H1 (cell line): Measurements from ENCODE around the gene DHRS12.

Experiments
- CEBPB ChIP-seq: IDR thresholded peaks from 2 replicates; pipeline ENCODE4 v1.6.1; 2012; ENCODE audit warnings: low read depth, low read length
- EP300 ChIP-seq, 2 experiments: IDR thresholded peaks; 1 replicate in 1 of 2; 2 replicates in 1 of 2; pipeline ENCODE4 v1.6.1; 2011 to 2012; ENCODE audit warnings: low read depth in 2 of 2, low read length in 2 of 2, mild to moderate bottlenecking in 2 of 2, borderline replicate concordance in 1 of 2, inconsistent platforms in 1 of 2, moderate library complexity in 1 of 2
- EZH2 ChIP-seq: fragments of 200-600 bp; sonication (generic); IDR thresholded peaks from 2 replicates; pipeline ENCODE4 v1.7.1; 2012; ENCODE audit warnings: low read depth, mild to moderate bottlenecking, moderate library complexity, low read length, inconsistent platforms; ENCODE audit not compliant: severe bottlenecking
- FOSL1 ChIP-seq: IDR thresholded peaks from 2 replicates; pipeline ENCODE4 v1.6.1; 2011; ENCODE audit warnings: mild to moderate bottlenecking, low read depth, low read length, moderate library complexity; ENCODE audit not compliant: insufficient read depth
- GTF2F1 ChIP-seq: IDR thresholded peaks from 2 replicates; pipeline ENCODE4 v1.6.1; 2012; ENCODE audit warnings: low read depth, low read length, improper control_type of control experiment, borderline replicate concordance
- MAFK ChIP-seq: IDR thresholded peaks from 2 replicates; pipeline ENCODE4 v1.6.1; 2012; ENCODE audit warnings: low read depth, mild to moderate bottlenecking, improper control_type of control experiment, low read length
- POLR2A ChIP-seq, 2 experiments: IDR thresholded peaks; 1 replicate in 1 of 2; 2 replicates in 1 of 2; pipeline ENCODE4 v1.6.1; 2011; ENCODE audit warnings: low read depth in 2 of 2, low read length in 2 of 2, mild to moderate bottlenecking in 2 of 2; ENCODE audit errors: control extremely low read depth in 1 of 2
- TF ChIP-seq, protein P1 (sequence below): IDR thresholded peaks from 2 replicates; pipeline ENCODE4 v1.6.1; 2012; ENCODE audit warnings: inconsistent platforms
- TF ChIP-seq, protein P2 (sequence below), 3 experiments: IDR thresholded peaks; 1 replicate in 2 of 3; 2 replicates in 1 of 3; pipeline versions ENCODE4 v1.5.1 to v1.6.1; 2011; ENCODE audit warnings: low read length in 3 of 3, mild to moderate bottlenecking in 3 of 3, inconsistent platforms in 2 of 3, low read depth in 1 of 3, moderate library complexity in 1 of 3; ENCODE audit not compliant: insufficient read depth in 1 of 3; ENCODE audit errors: control extremely low read depth in 1 of 3

GRCh38 chr13:51734786-51735185 lies 69.2 kb downstream of the DHRS12 start:
- no peak for TF ChIP-seq EZH2
- no peak for TF ChIP-seq FOSL1
- TF ChIP-seq POLR2A (IDR thresholded peaks at IDR 0.05; ENCODE audit: control extremely low read depth in 1 of 2, low read depth in 2 of 2, low read length in 2 of 2) = no peak
- TF ChIP-seq GTF2F1 = no peak
- no peak for TF ChIP-seq CEBPB
- TF ChIP-seq, protein P1, sequence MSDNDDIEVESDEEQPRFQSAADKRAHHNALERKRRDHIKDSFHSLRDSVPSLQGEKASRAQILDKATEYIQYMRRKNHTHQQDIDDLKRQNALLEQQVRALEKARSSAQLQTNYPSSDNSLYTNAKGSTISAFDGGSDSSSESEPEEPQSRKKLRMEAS = no peak
- TF ChIP-seq, protein P2, sequence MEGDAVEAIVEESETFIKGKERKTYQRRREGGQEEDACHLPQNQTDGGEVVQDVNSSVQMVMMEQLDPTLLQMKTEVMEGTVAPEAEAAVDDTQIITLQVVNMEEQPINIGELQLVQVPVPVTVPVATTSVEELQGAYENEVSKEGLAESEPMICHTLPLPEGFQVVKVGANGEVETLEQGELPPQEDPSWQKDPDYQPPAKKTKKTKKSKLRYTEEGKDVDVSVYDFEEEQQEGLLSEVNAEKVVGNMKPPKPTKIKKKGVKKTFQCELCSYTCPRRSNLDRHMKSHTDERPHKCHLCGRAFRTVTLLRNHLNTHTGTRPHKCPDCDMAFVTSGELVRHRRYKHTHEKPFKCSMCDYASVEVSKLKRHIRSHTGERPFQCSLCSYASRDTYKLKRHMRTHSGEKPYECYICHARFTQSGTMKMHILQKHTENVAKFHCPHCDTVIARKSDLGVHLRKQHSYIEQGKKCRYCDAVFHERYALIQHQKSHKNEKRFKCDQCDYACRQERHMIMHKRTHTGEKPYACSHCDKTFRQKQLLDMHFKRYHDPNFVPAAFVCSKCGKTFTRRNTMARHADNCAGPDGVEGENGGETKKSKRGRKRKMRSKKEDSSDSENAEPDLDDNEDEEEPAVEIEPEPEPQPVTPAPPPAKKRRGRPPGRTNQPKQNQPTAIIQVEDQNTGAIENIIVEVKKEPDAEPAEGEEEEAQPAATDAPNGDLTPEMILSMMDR (IDR thresholded peaks at IDR 0.05; ENCODE audit: control extremely low read depth in 1 of 3, insufficient read depth in 1 of 3, low read depth in 1 of 3, low read length in 3 of 3) = no peak
- TF ChIP-seq EP300 (IDR thresholded peaks at IDR 0.05; ENCODE audit: borderline replicate concordance in 1 of 2, low read depth in 2 of 2, low read length in 2 of 2) = no peak
- no peak for TF ChIP-seq MAFK
